ENCODE measurements around the gene CEACAM18. TPM values are rescaled to one million over a fixed set of nuclear protein-coding genes. Genes with fewer than 3 reads are reported as not detected.
"Not testable (repeated sequence)": the region's sequence is repeated elsewhere in the genome, so short reads cannot be mapped to it uniquely, and the experiment has no call there.

CEACAM18 gene
- total RNA-seq, 2 experiments from 2014 or later: not detected

DNA sequence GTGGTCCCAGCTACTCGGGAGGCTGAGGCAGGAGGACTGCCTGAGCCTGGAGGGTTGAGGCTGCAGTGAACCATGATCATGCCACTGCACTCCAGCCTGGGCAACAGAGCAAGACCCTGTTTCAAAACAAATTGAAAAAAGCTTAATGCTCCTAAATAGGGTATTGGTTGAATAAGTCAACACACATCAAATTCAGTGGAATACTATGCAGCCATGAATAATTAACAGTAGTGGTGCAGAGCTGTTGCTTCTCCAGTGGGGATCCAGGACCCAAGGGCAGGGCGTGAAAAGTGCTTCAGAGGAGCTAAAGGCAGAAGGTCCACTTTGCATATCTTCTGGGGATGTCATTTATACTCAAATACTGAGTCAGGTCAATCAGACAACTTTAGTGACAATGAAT is 38.3 kb upstream of the CEACAM18 start:
- H3K36me3 Mint-ChIP-seq (ENCODE audit: low read depth): no peaks in the 10 kb centered on the region
- no peaks in the 10 kb centered on the region for H3K9me3 Mint-ChIP-seq
- no peak for ATAC-seq (ENCODE audit: poor library complexity)

DNA sequence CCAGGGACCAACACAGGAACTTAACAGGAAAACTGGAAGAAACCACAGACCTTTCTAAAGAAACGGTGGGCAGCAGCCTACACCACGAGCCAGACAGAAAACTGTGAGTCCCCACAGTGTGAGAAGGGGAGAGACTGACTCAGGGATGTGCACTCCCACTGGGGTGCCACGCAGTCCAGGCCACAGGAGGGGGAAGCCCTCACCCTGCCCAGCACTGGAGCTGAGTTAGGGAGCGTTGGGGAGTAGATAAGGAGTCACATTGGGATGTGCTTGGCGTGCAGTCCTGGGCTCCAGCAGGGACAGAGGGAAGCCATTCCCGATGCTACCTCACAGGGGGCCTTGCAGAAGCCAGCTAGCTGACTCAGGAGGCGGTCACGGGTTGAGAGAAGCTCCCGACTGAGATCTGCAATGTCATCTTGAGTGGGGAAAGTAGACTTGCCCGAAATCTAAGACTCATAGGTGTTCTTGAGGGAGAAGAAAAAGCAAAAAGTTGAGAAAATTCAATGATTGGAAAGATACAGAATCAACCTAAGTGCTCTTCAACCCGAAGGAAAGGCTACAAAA is 37.4 kb upstream of the CEACAM18 start:
- ChIA-PET POLR2A (interaction anchor here (1.1 to 1.2 kb wide), 3 partner anchors 19 to 101 kb away, joined by 3 to 6 read pairs (median 4); no protein-coding TSS in a partner anchor), CTCF (interaction anchor here (1.3 to 2.2 kb wide), 3 partner anchors 20 to 47 kb away, joined by 3 to 8 read pairs (median 5); no protein-coding TSS in a partner anchor)
- Histone ChIP-seq H3K9me3 (ENCODE audit: control insufficient read depth in 1 of 2, insufficient read depth in 1 of 2, low read length in 2 of 2) (no peaks in the 10 kb centered on the region), H3K4me1 (ENCODE audit: insufficient read depth, low read length) (peaks cover 29% of the 10 kb centered on the region), H3K27ac (ENCODE audit: low read depth in 1 of 2, low read length in 2 of 2) (peak overlapping the region in 1 of 2 donors; percentile 1), H3K4me3 (ENCODE audit: low read length) (peak overlapping the region; percentile 44), H3K27me3 (ENCODE audit: control insufficient read depth in 1 of 2, insufficient read depth in 2 of 2, low read length in 2 of 2) (peaks cover 0 to 2% of the 10 kb centered on the region in 2 experiments), H3K36me3 (ENCODE audit: insufficient read depth, low read length) (no peaks in the 10 kb centered on the region)
- Mint-ChIP-seq H3K4me1 (ENCODE audit: low read depth) (peaks cover 38% of the 10 kb centered on the region), H3K36me3 (ENCODE audit: low read depth) (no peaks in the 10 kb centered on the region), H3K9me3 (no peaks in the 10 kb centered on the region), H3K27me3 (peaks cover 8% of the 10 kb centered on the region), H3K27ac (peak overlapping the region; percentile 45), H3K4me3 (peak overlapping the region; percentile 78)
- intact Hi-C loops (cut with DNase I, micrococcal nuclease): loop anchor here in 1 of 2 experiments (1.0 to 5.0 kb wide), 2 partner anchors 19 to 261 kb away; no protein-coding TSS in a partner anchor
- DNase-seq: peak in 3 of 14 experiments; percentile 22 to 54 (median 47)
- TF ChIP-seq, protein P1, sequence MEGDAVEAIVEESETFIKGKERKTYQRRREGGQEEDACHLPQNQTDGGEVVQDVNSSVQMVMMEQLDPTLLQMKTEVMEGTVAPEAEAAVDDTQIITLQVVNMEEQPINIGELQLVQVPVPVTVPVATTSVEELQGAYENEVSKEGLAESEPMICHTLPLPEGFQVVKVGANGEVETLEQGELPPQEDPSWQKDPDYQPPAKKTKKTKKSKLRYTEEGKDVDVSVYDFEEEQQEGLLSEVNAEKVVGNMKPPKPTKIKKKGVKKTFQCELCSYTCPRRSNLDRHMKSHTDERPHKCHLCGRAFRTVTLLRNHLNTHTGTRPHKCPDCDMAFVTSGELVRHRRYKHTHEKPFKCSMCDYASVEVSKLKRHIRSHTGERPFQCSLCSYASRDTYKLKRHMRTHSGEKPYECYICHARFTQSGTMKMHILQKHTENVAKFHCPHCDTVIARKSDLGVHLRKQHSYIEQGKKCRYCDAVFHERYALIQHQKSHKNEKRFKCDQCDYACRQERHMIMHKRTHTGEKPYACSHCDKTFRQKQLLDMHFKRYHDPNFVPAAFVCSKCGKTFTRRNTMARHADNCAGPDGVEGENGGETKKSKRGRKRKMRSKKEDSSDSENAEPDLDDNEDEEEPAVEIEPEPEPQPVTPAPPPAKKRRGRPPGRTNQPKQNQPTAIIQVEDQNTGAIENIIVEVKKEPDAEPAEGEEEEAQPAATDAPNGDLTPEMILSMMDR (IDR thresholded peaks at IDR 0.05): no peak
- no peak for ATAC-seq (ENCODE audit: poor library complexity)

More for the DNA sequence above, 38.3 kb upstream of the CEACAM18 start:
- H3K4me1 Mint-ChIP-seq (ENCODE audit: low read depth): peaks cover 38% of the 10 kb centered on the region
- no peak for DNase-seq
- intact Hi-C loops (cut with DNase I, micrococcal nuclease): loop anchor here in 1 of 2 experiments (5.0 kb wide), 1 partner anchor 262 kb away; no protein-coding TSS in a partner anchor
- no peak overlapping the region for H3K27ac Mint-ChIP-seq
- H3K27ac ChIP-seq (ENCODE audit: low read depth in 1 of 2, low read length in 2 of 2): no peak overlapping the region
- no peak overlapping the region for H3K4me3 Mint-ChIP-seq
- H3K27me3 Mint-ChIP-seq: peaks cover 8% of the 10 kb centered on the region
- H3K27me3 ChIP-seq (ENCODE audit: control insufficient read depth in 1 of 2, insufficient read depth in 2 of 2, low read length in 2 of 2): peaks cover 0 to 2% of the 10 kb centered on the region in 2 experiments
- TF ChIP-seq, protein P1 (IDR thresholded peaks at IDR 0.05): no peak
- H3K4me3 ChIP-seq (ENCODE audit: low read length): no peak overlapping the region
- no peaks in the 10 kb centered on the region for H3K9me3 ChIP-seq (ENCODE audit: control insufficient read depth in 1 of 2, insufficient read depth in 1 of 2, low read length in 2 of 2)
- ChIA-PET POLR2A (no interaction called here), CTCF (interaction anchor here (1.8 kb wide), 1 partner anchor 33 kb away, joined by 5 read pairs; no protein-coding TSS in a partner anchor)
- no peaks in the 10 kb centered on the region for H3K36me3 ChIP-seq (ENCODE audit: insufficient read depth, low read length)
- H3K4me1 ChIP-seq (ENCODE audit: insufficient read depth, low read length): peaks cover 29% of the 10 kb centered on the region

DNA sequence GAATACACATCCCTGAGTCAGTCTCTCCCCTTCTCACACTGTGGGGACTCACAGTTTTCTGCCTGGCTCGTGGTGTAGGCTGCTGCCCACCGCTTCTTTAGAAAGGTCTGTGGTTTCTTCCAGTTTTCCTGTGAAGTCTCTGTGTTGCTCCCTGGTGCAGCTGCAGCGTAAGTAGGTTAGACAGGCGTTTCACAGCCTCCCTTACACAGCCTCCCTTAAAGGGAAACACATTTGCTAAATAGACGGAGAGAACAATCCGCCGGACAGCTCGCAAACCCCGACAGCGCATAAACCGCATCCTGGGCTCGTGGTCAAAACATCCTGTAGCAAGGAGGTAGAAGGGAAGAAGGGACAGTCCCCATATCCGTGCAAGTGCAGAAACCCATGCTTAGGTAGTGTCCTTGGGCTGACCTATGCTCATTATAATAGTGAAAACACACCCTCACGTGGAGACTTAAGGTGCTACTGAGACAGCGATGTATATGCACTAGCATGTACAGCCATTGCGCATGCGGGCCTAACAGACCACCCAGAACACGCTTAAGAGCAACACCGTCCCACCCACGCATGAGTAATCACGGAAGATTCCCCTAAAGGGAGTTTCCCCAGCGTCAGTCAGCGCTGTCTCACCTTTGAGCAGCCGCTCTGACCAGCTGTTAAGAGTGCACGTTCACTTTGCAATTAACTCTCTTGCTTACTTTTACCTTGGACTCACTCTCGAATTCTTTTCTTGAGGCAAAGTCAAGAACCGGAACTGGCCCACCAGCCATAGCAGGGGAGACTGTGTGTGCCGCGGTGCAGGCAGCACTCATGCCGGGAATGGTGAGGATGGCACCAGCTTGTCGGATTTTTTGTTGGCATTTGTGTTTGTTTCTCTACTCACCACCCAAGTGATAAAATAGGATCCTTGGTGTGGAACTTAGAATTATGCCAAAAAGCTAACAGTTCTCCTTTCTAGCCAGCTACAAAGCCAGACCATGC is 36.6 kb upstream of the CEACAM18 start:
- H3K4me3 ChIP-seq (ENCODE audit: low read length): peak overlapping the region; percentile 44
- H3K9me3 ChIP-seq (ENCODE audit: control insufficient read depth in 1 of 2, insufficient read depth in 1 of 2, low read length in 2 of 2): no peaks in the 10 kb centered on the region
- ATAC-seq (ENCODE audit: poor library complexity) (peak; percentile 90), DNase-seq (peak; percentile 50 to 92 (median 70))
- peaks cover 0 to 2% of the 10 kb centered on the region in 2 experiments for H3K27me3 ChIP-seq (ENCODE audit: control insufficient read depth in 1 of 2, insufficient read depth in 2 of 2, low read length in 2 of 2)
- peaks cover 29% of the 10 kb centered on the region for H3K4me1 ChIP-seq (ENCODE audit: insufficient read depth, low read length)
- H3K4me3 Mint-ChIP-seq: peak overlapping the region; percentile 78
- peaks cover 4% of the 10 kb centered on the region for H3K27me3 Mint-ChIP-seq
- no peaks in the 10 kb centered on the region for H3K36me3 ChIP-seq (ENCODE audit: insufficient read depth, low read length)
- H3K9me3 Mint-ChIP-seq: no peaks in the 10 kb centered on the region
- POLR2A ChIA-PET: interaction anchor here (1.1 to 1.2 kb wide), 3 partner anchors 20 to 102 kb away, joined by 3 to 6 read pairs (median 4); no protein-coding TSS in a partner anchor
- peaks cover 38% of the 10 kb centered on the region for H3K4me1 Mint-ChIP-seq (ENCODE audit: low read depth)
- CTCF ChIA-PET: interaction anchor here (1.3 to 2.2 kb wide), 3 partner anchors 20 to 47 kb away, joined by 3 to 8 read pairs (median 5); no protein-coding TSS in a partner anchor
- H3K27ac ChIP-seq (ENCODE audit: low read depth in 1 of 2, low read length in 2 of 2): peak overlapping the region; percentile 49 to 68
- H3K36me3 Mint-ChIP-seq (ENCODE audit: low read depth): no peaks in the 10 kb centered on the region
- TF ChIP-seq, protein P1 (IDR thresholded peaks at IDR 0.05): no peak
- intact Hi-C loops (cut with DNase I, micrococcal nuclease): loop anchor here in 1 of 2 experiments (1.0 to 5.0 kb wide), 2 partner anchors 19 to 261 kb away; no protein-coding TSS in a partner anchor
- peak overlapping the region; percentile 45 for H3K27ac Mint-ChIP-seq

DNA sequence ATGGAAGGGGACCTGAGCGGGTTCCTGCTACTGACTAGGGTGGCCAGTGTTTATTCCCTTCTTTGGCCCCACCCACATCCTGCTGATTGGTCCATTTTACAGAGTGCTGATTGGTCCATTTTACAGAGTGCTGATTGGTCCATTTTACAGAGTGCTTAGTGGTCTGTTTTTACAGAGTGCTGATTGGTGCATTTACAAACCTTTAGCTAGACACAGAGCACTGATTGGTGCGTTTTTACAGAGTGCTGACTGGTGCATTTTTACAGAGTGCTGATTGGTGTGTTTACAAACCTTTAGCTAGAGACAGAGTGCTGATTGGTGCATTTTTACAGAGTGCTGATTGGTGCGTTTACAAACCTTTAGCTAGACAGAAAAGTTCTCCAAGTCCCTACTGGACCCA is 30.8 kb upstream of the CEACAM18 start:
- CTCF ChIA-PET; H3K4me3 Mint-ChIP-seq; H3K27me3 Mint-ChIP-seq; POLR2A ChIA-PET; DNase-seq; ATAC-seq (ENCODE audit: poor library complexity); H3K27ac Mint-ChIP-seq; H3K36me3 ChIP-seq (ENCODE audit: insufficient read depth, low read length); H3K4me3 ChIP-seq (ENCODE audit: low read length); H3K27me3 ChIP-seq (ENCODE audit: control insufficient read depth in 1 of 2, insufficient read depth in 2 of 2, low read length in 2 of 2); H3K27ac ChIP-seq (ENCODE audit: low read depth in 1 of 2, low read length in 2 of 2); H3K9me3 Mint-ChIP-seq; H3K36me3 Mint-ChIP-seq (ENCODE audit: low read depth); intact Hi-C loops (cut with DNase I, micrococcal nuclease): not testable (repeated sequence)
- H3K4me1 Mint-ChIP-seq (ENCODE audit: low read depth): peaks cover 23% of the 10 kb centered on the region
- H3K9me3 ChIP-seq (ENCODE audit: control insufficient read depth in 1 of 2, insufficient read depth in 1 of 2, low read length in 2 of 2): peaks cover 0 to 13% of the 10 kb centered on the region in 2 experiments
- peaks cover 11% of the 10 kb centered on the region for H3K4me1 ChIP-seq (ENCODE audit: insufficient read depth, low read length)

Data from CD4-positive, alpha-beta T cell (primary cell).